GM19328 (cell line): ENCODE results near the gene REL.
"Not testable (repeated sequence)": the region's sequence is repeated elsewhere in the genome, so short reads cannot be mapped to it uniquely, and the experiment has no call there.

Experiments used
- ATAC-seq: cut with Tn5 transposase; IDR thresholded peaks from one replicate; pipeline ENCODE4 v1.9.1; 2021; ENCODE audit warnings: mild to moderate bottlenecking, moderate library complexity; ENCODE audit not compliant: unreplicated experiment

The REL gene

GRCh38 chr2:60867007-60867406 lies 14.4 kb upstream of the REL start:
- no peak for ATAC-seq

DNA sequence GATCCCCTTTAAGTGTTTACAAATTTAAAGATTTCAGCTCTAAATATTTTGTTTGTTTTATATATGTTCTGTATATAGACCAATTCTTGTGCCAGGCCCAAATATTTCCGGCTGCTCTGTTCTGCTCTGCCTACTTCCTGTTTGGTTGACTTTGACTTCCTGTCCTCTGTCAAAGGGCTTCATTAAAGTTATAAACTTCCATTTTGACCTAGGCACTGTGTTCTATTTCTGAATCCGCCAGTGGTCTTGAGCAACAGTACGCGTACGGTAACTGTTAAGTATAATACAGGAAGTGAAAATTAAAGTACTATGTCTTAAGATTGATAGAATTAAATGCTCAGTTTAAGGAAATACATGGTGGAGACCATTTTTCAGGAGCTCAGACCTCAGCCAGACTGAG lies 13.5 kb upstream of the REL start:
- ATAC-seq, result no peak

GRCh38 chr2:60868589-60869273 lies 12.6 kb upstream of the REL start:
- no peak for ATAC-seq

- no peak for ATAC-seq
Measured at GRCh38 chr2:60872510-60872928, 8.9 kb upstream of the REL start.

DNA sequence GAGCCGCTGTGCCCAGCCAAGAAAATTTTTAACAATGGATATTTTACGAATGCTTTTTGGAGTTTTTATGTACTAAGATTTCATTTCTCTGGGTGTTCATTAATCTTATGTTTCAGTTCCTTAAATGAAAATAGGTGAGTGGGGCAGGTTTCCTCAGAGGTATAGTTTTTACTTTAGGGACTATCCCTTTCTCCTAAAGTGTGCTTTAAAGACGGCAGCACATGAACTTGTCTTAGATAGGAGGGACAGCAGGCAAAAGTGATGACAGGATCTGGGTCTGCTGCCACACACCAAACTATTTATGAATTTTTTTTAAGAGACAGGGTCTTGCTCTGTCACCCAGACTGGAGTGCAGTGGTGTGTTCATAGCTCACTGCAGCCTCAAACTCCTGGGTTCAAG lies 8.0 kb upstream of the REL start:
- ATAC-seq, result peak; percentile 55

GRCh38 chr2:60875520-60875919 lies 5.9 kb upstream of the REL start:
- no peak for ATAC-seq

- peak; percentile 1 for ATAC-seq
Measured at GRCh38 chr2:60880643-60881046, 729 bp upstream of the REL start.

DNA sequence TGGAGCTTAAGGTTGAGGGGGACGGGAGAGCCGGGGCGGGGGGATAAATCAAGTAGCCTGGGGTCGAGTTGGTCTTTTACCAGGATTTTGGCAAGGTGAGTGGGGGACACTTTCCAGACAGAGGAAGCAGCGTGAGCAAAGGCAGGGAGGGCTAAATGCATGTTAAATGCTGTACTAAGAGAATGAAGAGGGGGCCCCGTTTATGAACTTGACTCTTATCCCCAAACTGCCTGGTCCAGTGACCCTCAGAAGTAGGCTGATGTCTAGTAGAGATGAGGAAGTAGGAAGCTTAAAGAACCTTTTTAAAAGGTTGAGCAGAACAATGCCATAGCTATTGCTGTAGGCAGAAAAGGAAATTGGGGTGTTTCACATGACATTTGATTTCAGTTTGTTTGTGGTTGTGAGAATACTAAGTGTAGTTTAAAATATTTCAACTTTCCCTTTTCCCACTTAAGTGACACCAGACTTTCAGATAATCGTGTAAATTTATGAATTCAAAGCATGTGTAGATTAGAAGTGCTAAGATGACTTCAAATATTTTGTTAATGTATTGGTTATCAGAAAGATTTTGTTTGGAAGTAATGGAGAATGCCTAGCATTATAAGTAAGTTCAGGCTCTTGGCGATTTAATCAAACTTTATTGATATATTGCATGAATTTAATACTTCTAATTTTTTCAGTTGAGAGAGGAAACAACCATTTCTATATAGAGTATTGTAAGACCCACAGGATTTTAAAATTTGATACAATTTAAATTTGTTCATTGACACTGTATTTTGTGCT lies 1.8 kb downstream of the REL start:
- no peak for ATAC-seq

GRCh38 chr2:60883896-60884295 lies 2.5 kb downstream of the REL start:
- no peak for ATAC-seq

DNA sequence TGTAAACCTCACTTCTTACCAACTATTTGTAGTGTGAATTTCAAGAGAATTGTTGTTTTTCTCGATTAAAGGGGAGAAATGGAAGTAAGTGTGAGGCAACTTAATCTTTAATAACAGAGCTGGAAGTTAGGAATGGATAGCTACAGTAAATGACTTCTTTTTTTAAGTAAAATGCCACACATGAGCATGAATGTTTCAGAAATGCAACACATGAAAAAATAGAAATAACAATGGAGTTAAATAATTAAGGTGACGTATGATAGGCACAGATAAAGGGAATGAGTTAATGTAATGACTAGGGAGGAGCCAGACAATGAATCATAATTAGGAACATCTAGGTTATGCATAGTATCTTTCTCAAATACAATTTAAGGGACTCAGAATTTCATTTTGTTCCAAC lies 3.4 kb downstream of the REL start:
- ATAC-seq, result no peak

- ATAC-seq, result no peak
Measured at GRCh38 chr2:60885683-60886082, 4.3 kb downstream of the REL start.

DNA sequence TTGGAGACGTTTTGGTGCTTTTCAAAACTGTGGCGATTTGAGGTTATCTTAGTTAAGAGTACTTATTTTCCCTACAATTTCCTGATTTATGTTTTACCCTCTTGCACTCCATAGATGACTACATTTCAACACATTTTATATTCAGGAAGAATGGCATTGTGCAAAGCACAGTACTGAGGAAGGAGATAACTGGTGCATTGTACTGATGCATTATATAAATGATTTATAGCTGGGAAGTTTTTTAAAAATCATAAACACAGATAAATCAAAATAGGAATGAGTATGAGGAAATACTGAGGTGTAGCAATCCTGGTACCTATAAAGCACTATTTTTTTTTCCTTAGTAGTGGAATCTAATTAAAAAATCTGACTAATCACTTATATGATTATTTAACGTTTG lies 5.6 kb downstream of the REL start:
- no peak for ATAC-seq

DNA sequence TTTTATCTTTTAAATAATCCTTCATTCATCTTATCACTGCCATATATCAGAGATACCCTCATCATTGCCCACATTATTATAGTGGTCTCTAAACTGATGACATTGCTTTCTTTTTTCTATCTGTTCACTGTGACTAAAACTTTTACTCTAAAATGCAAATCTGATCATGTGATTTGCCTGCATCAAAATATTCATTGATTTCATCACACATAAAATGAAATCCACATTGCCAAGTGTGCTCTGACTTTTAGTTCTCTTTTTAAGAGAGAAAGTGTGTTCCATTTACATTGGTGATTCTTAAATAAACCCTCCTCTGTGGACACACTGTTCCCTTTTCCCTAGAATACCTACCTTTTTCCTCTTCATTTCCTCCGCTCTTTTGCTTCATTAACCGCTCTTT lies 7.5 kb downstream of the REL start:
- ATAC-seq, result no peak

- ATAC-seq, result not testable (repeated sequence)
Measured at GRCh38 chr2:60889581-60890392, 8.4 kb downstream of the REL start.

DNA sequence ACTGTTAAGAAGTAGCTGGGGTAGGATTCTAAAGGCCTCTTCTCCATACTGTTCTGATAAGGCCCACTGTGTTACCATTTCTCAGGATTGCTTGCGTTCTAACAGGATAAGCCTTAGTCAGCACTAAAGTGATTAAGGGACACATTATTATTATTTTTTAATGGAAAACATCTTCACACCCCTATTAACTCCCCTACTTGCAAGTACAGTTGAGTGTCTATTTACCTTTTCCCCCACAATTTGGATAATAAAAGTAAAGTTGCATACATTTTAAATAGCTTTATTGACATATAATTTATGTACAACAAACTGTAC lies 9.0 kb downstream of the REL start:
- no peak for ATAC-seq

- ATAC-seq, result no peak
Measured at GRCh38 chr2:60891180-60891579, 9.8 kb downstream of the REL start.

DNA sequence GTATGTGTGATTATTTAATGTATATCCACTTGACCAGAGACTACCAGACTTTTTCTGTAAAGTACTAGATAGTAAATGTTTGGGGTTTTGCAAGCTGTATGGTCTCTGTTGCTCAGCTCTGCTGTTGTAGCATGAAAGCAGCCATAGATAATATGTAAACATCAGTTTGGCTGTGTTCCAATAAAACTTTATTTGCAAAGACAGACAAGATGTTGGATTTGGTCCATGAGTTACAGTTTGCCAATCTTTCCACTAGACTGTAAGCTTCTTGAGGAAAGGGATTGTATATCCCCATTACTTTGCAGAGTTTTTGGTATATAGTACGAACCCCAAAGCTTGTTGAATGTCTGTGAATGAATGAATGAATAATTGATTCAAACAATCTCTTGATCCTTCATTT lies 17.2 kb downstream of the REL start:
- no peak for ATAC-seq

GRCh38 chr2:60899230-60899891 lies 18.0 kb downstream of the REL start:
- ATAC-seq, result peak; percentile 78

DNA sequence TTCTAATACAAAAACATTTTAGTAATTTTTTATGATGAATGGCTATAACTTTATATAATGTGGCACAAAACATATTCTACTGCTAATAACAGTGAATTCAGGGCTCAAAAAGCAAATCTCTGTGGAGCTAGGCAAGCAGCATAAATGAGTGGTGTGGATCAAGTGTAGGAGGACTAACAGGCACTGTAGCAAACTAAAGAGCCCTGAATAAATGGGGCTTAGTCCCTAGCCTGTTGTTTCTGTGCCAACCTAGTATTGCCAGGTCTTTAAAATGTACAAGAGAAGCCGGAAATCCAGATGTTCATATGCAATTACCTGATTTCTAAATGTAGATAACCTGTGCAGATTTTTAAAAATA lies 18.5 kb downstream of the REL start:
- peak; percentile 30 for ATAC-seq

DNA sequence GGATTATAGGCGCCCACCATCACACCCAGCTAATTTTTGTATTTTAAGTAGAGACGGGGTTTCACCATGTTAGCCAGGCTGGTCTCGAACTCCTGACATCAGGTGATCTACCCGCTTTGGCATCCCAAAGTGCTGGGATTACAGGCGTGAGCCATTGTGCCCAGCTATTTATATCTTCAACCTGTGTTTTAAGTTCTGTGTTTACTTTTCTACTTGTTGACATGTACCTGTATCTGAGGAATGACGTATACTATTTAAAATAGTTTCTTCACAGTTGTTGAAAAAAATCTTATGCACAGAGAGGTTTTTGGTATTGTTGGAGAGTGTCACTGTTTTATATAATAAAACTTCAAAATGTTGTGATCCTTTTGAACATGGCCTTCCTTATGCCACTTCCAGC lies 19.9 kb downstream of the REL start:
- not testable (repeated sequence) for ATAC-seq

DNA sequence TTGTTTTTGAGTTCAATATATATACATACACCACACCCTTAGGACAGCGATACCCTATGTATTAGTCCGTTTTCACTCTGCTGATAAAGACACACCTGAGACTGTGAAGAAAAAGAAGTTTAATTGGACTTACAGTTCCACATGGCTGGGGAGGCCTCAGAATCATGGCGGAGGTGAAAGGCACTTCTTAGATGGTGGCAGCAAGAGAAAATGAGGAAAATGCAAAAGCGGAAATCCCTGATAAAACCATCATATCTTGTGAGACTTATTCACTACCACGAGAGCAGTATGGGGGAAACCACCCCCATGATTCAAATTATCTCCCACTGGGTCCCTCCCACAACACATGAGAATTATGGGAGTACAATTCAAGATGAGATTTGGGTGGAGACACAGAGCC lies 24.5 kb downstream of the REL start:
- ATAC-seq, result not testable (repeated sequence)
